ENCODE measurements around the gene ADAMTS9.

Gene ADAMTS9

GRCh38 chr3:64612082-64612860 is 75.5 kb downstream of the ADAMTS9 start:
- DNase-seq, result no peak

GRCh38 chr3:64608741-64609140 is 79.1 kb downstream of the ADAMTS9 start:
- DNase-seq, result no peak

- DNase-seq, result no peak
Observed at GRCh38 chr3:64607032-64607551, 80.7 kb downstream of the ADAMTS9 start.

- DNase-seq, result no peak
Observed at GRCh38 chr3:64604313-64604712, 83.5 kb downstream of the ADAMTS9 start.

- no peak for DNase-seq
Observed at GRCh38 chr3:64601824-64602223, 86.0 kb downstream of the ADAMTS9 start.

- DNase-seq, result no peak
Observed at GRCh38 chr3:64600246-64600950, 87.4 kb downstream of the ADAMTS9 start.

- no peak for DNase-seq
Observed at GRCh38 chr3:64599651-64600050, 88.1 kb downstream of the ADAMTS9 start.

GRCh38 chr3:64595253-64595694 is 92.5 kb downstream of the ADAMTS9 start:
- no peak for DNase-seq

GRCh38 chr3:64594134-64594533 is 93.7 kb downstream of the ADAMTS9 start:
- DNase-seq, result no peak

GRCh38 chr3:64593350-64593749 is 94.5 kb downstream of the ADAMTS9 start:
- no peak for DNase-seq

GRCh38 chr3:64591615-64592014 is 96.2 kb downstream of the ADAMTS9 start:
- DNase-seq, result no peak

- no peak for DNase-seq
Observed at GRCh38 chr3:64588380-64588779, 99.4 kb downstream of the ADAMTS9 start.

- DNase-seq, result no peak
Observed at GRCh38 chr3:64586952-64587351, 100.8 kb downstream of the ADAMTS9 start.

GRCh38 chr3:64584179-64584578 is 103.6 kb downstream of the ADAMTS9 start:
- DNase-seq, result no peak

- no peak for DNase-seq
Observed at GRCh38 chr3:64578797-64579196, 109.0 kb downstream of the ADAMTS9 start.

GRCh38 chr3:64578062-64578770 is 109.6 kb downstream of the ADAMTS9 start:
- no peak for DNase-seq

- no peak for DNase-seq
Observed at GRCh38 chr3:64576211-64576775, 111.5 kb downstream of the ADAMTS9 start.

- no peak for DNase-seq
Observed at GRCh38 chr3:64575211-64575844, 112.5 kb downstream of the ADAMTS9 start.

GRCh38 chr3:64574194-64574593 is 113.6 kb downstream of the ADAMTS9 start:
- DNase-seq, result no peak

- DNase-seq, result no peak
Observed at GRCh38 chr3:64571982-64572381, 115.8 kb downstream of the ADAMTS9 start.

- no peak for DNase-seq
Observed at GRCh38 chr3:64568895-64569517, 118.8 kb downstream of the ADAMTS9 start.

- no peak for DNase-seq
Observed at GRCh38 chr3:64566859-64567258, 120.9 kb downstream of the ADAMTS9 start.
